C4-2B (cell line): ENCODE results near the gene CSNK1A1.

Experiments
- ZFX ChIP-seq: fragments of 450-650 bp; IDR thresholded peaks from 2 replicates; pipeline ENCODE4 v1.6.1; 2017
- TF ChIP-seq, protein P1 (sequence below): fragments of 450-650 bp; conservative IDR thresholded peaks from 2 replicates; pipeline ENCODE4 v1.5.1; 2017; ENCODE audit warnings: mild to moderate bottlenecking

GRCh38 chr5:149490599-149491485 is 60.4 kb downstream of the CSNK1A1 start:
- TF ChIP-seq, protein P1, sequence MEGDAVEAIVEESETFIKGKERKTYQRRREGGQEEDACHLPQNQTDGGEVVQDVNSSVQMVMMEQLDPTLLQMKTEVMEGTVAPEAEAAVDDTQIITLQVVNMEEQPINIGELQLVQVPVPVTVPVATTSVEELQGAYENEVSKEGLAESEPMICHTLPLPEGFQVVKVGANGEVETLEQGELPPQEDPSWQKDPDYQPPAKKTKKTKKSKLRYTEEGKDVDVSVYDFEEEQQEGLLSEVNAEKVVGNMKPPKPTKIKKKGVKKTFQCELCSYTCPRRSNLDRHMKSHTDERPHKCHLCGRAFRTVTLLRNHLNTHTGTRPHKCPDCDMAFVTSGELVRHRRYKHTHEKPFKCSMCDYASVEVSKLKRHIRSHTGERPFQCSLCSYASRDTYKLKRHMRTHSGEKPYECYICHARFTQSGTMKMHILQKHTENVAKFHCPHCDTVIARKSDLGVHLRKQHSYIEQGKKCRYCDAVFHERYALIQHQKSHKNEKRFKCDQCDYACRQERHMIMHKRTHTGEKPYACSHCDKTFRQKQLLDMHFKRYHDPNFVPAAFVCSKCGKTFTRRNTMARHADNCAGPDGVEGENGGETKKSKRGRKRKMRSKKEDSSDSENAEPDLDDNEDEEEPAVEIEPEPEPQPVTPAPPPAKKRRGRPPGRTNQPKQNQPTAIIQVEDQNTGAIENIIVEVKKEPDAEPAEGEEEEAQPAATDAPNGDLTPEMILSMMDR: no peak
- TF ChIP-seq ZFX: no peak
